Measurements from ENCODE around the gene LAGE3.

The LAGE3 gene, protein sequence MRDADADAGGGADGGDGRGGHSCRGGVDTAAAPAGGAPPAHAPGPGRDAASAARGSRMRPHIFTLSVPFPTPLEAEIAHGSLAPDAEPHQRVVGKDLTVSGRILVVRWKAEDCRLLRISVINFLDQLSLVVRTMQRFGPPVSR

DNA sequence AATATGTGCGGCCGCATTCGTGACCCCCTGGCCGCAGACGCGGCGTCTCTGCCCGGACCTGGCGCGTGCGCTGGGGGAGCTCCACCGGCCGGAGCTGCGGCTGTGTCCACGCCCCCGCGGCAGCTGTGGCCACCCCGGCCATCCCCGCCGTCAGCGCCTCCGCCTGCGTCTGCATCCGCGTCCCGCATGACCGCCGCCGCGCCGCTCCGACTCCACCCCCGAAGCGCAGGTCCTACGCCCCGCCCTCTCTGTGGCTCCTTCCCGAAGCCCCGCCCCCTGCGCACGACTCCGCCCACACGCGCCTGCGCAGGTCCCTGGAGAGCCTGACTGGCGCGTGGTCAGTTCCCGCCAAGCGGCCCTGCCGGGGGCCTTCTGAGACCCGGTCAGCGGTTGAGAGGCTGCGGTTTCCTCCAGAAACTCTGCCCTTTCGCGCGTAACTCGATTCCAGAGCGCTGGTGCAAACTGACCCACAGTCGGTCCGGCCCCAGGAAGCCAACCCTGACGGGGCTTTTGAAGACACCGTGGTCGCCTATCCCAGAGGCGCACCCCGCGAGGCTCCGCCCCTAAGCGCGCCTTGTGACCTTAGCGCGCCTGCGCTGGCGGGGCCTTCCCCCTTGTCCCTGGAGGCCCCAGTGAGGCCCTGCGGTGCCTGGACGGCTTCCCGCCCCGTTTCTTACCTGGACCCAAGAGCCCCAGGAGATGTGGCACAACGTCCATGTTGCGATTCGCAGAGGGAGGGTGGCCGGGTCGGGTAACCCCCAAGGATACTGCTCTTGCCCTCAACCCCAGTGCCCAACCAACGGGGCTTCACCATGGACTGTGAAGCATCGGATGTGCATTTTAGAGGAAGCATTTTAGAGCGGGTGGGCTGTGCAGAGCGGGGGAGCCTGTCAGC is at the start of gene LAGE3:
TSS of gene LAGE3 (minus strand) at position 554 of the 895 bp plus-strand sequence. CDS start at position 188, 366 bp downstream.
- DNase-seq (ENCODE audit: low read depth in 2 of 2): peak; percentile 87 to 88

DNA sequence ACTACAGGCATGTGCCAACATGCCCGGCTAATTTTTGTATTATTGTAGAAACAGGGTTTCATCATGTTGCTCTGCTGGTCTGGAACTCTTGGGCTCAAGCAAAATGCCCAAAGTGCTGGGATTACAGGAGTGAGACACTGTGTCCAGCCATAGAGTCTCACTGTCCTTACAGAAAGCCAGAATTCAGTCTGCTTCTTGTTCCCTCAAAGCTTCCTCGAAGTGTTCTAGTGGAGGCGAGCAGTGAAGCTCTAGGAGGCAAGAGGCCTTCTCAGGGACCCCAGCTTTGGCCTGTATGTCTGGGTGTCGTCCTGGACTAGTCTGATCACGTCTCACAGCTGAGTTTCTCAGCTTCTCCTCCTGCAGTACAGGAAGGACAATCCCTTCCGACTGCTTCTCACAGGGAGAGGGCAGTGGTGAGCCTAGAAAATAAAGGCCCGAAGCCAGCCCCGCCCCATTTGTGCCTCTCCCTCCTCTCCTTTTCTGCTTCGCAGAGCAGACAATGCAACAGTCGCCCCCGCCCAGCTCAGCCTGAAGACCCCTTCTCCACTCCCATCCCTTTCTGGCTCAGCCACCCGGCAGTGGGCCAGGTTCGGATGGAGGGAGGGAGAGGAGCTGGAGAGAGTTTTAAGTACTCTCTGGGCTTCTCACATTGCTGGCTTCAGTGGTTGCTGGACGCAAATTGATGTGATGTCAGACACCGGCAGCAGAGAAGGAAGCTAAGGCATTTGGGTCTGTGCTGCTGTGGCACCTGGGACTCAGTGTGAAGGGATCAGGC is 48.0 kb upstream of the LAGE3 start:
- DNase-seq (ENCODE audit: low read depth in 2 of 2): peak in 1 of 2 donors; percentile 33

DNA sequence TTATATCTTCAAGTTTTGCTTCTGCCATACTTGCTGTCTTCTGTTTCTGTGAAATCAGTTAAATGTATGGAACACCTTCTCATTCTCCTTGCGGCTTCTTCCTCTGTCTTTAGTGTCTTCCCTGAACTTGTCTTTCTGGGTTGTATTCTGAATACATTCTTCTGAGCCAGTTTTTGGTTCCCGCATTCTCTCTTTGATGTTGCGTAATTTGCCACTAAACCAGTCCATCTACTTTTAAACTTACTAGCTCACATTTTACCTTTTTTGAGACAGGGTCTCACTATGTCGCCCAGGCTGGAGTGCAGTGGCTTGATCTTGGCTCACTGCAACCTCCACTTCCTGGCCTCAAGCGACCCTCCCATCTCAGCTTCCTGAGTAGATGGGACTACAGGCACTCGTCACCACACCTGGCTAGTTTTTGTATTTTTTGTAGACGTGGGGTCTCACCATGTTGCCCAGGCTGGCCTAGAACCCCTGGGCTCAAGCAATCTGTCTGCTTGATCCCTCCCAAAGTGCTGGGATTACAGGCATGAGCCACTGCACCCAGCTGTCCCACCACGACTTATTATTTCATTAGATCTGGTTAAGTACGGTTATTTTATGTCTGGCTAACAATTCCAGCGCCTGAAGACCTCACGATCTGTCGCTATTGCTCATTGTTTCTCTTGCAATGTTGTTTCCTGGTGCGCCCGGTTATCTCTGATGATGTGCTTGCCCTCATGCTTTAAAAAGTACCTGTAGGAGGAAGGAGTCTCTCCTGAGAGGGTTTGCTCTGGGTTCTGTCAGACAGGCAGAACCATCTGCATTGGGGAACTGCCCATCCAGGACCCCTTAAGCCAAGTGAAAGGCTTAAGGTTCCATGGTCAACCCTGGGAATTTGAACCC is 46.8 kb upstream of the LAGE3 start:
- no peak for DNase-seq (ENCODE audit: low read depth in 2 of 2)

DNA sequence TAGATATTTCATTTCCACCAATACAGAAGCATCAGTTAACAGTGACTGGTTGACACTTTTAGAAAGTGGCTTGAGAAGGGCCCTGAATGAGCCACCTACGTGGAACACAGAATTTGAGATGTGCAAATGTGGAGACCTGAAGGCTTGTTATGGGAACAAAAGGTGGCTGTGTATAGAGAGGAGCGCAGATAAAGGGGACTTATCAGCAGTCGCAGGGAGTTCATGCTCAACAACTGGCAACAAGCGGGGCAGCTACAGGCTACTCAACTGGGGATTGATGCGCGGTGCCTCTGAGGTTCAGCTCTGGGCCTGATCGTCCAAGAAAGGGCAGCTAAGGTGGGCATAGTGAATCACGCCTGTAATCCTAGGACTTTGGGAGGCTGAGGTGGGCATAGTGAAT is 40.3 kb upstream of the LAGE3 start:
- no peak for DNase-seq (ENCODE audit: low read depth in 2 of 2)

DNA sequence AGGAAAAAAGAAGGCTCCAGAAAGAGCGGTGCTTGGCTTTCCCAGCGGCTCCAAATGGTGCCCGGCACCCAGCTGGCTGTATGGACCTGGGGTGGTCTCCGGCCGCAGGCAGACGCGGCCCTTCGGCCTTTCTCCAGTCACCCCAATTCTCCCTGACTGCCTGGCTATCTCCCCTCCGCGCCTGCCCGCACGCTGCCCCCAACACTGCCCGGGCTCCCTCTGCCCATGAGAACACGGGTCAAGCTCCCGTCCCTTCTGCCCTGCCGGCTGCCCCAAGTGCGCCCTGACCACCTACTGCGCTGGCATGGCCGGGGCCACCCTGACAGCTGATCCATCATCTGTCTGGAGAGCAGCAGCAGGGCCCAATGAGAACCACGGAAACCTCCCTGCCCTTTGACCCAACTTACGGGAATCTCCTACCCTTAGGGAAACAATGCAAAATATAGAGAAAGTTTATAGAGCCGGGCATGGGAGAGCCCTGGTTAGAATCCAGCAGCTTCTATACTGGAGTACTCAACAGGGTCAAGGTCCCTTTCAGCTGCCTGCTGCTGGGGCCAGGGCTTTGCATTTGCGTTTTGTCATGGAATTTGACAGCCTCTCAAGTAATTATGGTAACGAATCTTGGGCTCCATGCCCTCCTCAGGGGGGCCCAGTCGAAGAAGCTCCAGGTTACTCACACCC is 38.2 kb upstream of the LAGE3 start:
- DNase-seq (ENCODE audit: low read depth in 2 of 2): no peak

DNA sequence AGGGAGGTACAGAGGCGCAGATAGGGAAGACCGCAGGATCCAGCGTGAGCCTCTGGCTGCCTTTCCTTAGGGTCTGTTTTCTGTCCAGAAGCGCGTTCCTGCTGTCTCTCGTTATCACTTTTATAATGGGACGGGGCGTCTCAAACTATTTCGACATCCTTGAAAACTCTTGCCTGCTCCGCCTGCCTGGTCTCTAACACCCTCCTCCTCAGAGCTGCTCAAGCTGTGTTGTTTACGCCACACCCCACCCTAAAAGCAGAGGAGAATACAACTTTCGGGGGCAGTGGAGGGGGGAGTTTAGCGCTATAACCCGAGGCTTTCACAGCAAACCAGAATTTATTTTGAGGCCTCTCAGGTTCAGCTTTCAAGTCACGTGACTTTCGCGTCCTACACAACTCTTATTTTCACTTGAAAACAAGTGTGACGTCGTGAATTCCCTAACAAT is 37.6 kb upstream of the LAGE3 start:
- no peak for DNase-seq (ENCODE audit: low read depth in 2 of 2)

DNA sequence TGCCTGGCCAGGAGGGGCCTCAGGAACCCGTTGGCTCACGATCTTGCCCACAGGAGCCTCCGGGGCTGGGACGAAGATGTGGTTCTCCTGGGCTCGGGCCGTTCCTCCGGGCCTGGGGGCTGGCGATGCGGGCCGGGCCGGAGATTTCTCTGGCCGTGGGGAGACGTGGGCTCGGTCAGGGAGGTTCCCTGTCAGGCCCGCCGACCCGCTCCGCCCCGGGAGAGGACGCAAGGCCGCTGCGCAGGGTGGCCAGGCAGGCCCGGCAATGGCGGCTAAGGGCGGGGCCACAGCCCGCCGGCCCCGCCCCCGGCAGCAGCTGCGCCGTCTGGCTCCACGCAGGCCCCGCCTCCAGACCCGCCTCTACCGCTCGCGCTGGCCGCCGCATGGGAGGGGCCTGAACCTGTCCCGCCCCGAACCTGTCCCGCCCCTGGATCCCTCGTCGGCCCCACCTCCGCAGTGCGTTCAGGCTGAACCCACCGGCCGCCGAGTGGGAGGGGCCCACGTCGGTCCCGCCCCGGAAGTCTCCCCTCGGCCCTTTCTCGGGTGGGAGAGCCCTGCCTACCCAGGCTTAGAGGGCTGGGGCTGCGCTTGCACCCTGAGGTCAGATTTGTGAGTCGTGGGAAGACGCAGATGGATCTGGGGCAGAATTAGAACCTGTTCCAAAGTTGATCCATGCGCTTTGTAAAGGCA is 37.0 kb upstream of the LAGE3 start, which contains the start of gene FAM3A:
TSS of gene FAM3A (minus strand) at position 267 of the 690 bp plus-strand sequence. CDS start 460 bp downstream, outside the sequence.
- DNase-seq (ENCODE audit: low read depth in 2 of 2): peak; percentile 89

DNA sequence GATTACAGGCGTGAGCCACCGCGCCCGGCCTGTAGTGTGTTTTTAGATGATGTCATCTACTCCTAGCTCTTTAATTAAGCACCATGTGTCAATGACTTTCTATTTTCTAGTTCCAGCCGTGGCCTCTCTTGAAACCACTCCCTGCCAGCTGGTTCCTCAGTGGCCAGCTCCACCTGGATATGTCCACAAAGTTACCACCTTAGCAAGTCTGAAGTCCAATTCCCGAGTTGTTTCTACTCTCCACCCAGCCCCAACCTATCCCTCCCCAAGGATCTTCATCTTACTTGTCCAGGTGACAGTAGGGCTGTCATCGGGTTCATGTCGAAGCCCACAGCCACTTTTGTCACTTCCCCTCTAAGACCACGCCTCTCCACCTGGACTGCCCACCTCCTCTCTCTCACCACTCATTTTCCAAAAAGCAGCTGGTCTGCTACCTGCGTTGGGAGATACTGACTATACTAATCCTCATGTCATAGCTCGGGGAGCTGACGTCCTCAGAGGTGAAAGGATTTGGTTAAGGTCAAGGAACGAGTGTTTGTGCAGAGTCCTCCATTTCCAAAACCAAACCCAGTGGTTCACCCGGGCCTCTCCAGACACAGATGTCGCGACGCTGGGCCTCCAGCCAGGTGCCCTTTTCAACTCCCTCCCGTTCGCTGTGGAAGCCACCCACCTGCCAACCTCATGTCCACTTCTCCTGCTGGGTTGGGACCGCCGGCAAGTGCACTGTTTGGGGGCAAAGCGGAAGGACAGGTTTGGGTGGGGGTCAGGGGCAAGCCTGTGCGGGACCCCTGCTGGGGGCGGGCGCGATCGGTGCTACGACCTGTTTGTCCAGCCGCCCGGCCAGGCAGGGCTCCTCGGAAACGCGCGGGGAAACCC is 36.2 kb upstream of the LAGE3 start:
- no peak for DNase-seq (ENCODE audit: low read depth in 2 of 2)

DNA sequence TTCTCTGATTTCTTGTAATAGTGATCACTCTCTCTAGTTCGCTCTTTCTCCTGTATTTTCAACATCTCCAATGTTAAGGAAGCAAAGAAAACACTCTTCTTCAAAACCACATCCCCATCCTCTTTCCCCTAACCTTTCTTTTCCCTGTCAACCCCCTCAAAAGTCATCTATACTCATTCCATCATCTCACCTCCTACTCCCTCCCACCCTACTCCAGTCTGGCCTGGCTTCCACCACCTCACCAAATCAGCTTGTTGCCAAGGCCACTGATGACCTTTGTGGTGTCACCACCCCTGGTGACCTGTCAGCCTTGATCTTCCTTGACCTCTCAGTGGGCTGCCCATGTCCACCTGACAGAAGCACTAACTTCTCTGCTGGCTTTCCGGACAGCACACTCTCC is 34.6 kb upstream of the LAGE3 start:
- DNase-seq (ENCODE audit: low read depth in 2 of 2): no peak

DNA sequence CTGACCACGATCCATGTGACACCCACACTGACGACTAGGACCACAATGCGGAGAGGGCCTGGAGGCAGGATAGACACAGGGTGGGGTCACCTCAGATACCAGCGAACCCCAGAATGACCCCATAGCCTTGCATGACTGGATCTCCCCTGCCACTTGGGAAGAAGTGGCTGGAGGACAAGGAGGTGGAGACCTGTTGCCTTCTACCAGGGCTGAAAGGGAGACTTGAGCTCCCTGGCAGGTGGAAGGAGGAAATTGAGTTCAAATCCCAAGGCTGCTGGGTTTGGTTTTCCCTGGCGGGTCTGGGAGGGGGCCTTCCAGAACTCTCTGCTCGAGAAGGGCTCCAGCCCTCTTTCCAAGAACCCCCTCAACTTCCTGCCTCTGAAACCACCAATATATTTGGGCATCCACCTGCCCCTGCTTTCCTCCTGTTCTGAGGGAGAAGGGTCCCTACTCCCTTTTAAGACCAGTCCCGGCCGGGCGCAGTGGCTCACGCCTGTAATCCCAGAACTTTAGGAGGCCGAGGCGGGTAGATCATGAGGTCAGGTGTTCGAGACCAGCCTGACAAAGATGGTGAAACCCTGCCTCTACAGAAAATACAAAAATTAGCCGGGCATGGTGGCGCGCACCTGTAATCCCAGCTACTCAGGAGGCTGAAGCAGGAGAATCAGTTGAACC is 33.9 kb upstream of the LAGE3 start:
- DNase-seq (ENCODE audit: low read depth in 2 of 2): no peak

DNA sequence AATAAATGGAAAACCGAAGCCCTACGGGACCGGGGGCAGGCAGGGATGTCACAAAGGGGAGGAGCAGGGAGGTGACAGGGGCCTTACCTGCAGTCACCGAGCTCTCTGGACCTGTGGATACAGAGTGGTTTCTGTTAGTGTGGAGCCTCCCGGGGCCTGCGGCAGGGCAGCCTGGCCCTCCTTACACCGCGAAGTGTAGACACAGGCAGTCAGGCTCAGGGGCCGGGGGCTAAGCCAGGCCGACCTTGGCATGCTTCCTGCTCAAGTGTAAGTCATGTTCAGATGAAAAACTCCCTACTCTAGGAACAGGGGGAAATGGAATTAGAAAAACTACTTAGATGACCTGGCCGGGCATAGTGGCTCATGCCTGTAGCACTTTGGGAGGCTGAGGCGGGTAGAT is 32.7 kb upstream of the LAGE3 start:
- DNase-seq (ENCODE audit: low read depth in 2 of 2): no peak

DNA sequence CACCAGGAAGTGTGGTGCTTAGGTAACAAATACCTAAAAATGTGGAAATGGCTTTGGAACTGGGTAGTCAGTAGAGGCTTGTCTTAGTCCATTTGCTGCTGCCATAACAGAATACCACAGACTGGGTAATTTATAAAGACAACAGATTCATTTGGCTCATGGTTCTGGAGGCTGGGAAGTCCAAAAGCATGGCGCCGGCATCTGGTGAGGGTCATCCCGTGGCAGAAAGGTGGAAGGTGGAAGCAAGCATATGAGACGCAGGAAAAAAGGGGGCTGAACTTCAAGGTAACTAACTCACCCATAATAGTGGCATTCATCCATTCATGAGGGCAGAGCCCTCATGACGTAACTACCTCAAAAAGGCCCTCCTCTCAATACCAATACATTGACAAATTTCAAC is 30.4 kb upstream of the LAGE3 start:
- no peak for DNase-seq (ENCODE audit: low read depth in 2 of 2)

DNA sequence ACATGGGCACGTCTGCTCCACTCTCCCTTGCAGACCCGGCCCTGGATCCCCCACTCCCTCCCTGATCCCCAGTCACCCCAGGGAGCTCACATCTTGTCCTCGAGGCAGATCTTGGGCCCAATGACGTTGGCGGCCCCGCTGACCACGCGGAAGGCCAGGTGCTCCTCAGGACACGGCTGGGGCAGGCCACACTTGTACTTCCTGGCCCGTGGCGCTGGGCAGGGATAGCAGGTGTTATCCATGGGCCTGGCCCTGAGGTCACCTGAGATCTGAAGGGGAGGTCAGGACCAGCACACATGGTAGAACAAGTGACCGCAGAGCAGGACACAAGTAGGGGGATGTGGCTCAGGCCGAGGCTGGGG is 29.3 kb upstream of the LAGE3 start:
- no peak for DNase-seq (ENCODE audit: low read depth in 2 of 2)

DNA sequence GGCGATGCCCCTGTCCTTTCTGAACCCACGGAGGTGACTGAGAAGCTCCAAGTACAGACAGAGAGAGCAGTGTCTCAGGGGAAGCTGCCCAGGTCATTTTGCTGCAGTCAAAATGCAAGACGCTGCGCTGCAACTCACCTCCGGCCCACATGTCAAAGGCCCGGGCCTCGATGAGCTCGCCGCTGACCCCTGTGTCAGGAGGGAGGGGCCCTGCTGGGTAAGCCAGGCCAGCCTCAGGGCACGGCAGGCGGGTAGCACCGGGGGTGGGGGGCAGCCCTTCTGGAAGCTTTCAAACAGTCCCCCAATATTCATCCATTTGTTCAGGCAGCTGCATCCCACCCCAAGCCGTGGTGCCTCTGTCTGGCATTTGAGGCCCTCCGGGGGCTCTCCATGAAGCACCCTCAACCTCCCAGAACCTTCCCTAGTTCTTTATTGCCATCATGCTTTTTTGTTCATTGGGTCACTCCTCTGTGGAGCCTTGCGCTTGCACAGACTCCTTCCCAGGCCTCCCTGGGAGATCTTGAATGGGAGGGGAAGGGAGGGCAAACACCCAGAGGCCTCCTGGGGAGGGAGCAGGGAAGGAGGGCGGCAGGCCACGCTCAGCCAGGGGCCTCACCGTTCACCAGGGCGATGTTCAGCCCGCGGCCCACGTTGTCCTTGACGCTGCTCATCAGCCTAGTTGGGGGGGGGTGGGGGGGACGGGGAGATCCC is 28.7 kb upstream of the LAGE3 start:
- no peak for DNase-seq (ENCODE audit: low read depth in 2 of 2)

DNA sequence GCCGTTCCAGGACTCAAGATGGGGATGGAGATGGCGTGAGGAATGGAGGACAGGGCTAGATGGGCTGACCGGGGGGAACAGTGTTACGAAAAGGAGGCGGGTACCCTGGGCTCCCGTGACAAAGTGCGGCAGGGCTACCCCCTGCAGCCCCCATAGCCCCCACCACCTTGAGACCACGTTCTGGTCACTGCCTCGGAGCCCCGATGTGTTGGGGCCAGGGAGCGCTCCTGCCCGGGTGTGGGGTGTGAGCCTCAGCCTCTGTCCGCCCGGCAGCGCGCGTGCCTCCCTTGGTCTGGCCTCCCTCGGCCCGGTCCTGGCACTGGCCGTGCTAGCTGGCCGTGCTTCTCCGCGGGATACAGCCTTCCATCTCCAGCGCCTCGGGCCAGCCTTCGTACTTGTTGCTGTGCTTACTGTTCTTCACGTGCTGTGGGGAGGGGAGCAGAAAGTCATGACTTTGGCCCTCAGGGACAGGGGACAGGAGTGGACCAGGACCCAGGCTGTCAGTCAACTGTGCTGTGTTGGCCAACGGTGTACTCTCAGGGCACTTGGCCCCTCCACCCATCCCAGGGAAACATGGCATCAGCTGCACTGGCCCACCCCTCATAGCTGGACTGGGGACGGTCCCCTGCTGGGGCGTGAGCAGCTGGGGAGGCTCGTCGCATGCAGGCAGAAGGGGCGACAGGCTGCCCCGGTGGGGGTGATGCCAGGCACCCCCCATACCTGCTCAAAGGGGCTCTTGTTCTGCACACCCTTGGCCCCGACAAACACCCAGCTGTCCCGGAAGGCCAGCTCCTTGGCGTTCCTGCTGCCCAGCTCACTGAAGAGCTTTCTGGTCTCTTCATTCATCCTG is 27.6 kb upstream of the LAGE3 start:
- no peak for DNase-seq (ENCODE audit: low read depth in 2 of 2)

DNA sequence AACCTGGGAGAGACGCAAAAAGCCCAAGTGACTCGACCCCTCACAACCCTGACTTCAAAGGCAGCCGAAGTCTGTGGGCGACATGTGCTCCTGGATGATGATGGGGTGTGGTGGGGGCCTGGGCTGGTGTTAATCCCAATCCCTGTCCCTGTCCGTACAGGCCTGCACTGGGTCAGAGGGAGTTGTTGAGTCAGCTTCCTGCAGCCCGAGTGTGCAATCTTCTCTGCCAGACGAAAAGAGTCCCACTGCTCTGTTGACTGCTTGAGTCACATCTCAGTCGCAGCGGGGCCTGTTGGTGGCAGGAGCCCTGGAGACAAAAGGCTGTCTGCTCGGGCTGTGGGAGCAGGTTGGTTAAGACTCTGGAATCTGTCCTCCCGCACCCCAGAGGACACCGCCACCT is 26.7 kb upstream of the LAGE3 start:
- no peak for DNase-seq (ENCODE audit: low read depth in 2 of 2)

DNA sequence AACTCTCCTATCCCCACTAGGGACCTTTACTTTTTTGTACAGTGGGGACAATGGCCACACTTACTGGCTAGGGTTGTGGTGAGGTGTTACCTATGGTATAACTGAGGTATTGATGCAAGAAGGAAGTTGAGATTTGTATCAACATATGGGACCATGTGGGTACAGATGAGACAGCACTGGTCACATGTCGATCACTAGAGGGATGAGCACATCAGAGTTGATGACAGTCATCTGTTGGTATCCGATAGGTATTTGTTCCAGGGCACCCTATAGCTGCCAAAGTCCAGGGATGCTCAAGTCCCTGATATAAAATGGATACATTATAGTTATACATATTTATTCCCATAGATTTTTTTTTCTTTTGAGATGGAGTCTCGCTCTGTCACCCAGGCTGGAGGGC is 23.9 kb upstream of the LAGE3 start:
- no peak for DNase-seq (ENCODE audit: low read depth in 2 of 2)

Data from stimulated activated CD8-positive, alpha-beta memory T cell treated with anti-CD3 and anti-CD28 coated beads, Interleukin-2, amount 100 ng/mL, for 48 hours (primary cell).